B cell (primary cell): ENCODE data around the gene PCDHA11. TPM values are rescaled to one million over a fixed set of nuclear protein-coding genes. Genes with fewer than 3 reads are reported as not detected.

Source experiments
- ATAC-seq: fragments of 200-7000 bp; cut with Tn5 transposase; one replicate; pipeline ENCODE4 v1.10.0; 2021; ENCODE audit warnings: low read depth, mild to moderate bottlenecking, moderate number of reproducible peaks, moderate library complexity
- CTCF ChIA-PET: fragments of 350-600 bp; sonication (Branson Sonifier 250); formaldehyde crosslinking; loops from one replicate; lab custom pipeline; 2021; ENCODE audit warnings: antibody characterized with exemption, inconsistent platforms; lab: Charles Lee
- POLR2A ChIA-PET: fragments of 350-600 bp; sonication (Branson Sonifier 250); formaldehyde crosslinking; loops from one replicate; lab custom pipeline; 2021; ENCODE audit warnings: antibody characterized with exemption; lab: Charles Lee
- DNase-seq: peaks from one replicate; pipeline ENCODE4 v3.0.0; 2013
- H2AFZ ChIP-seq: 2 replicates; pipeline ENCODE4 v1.6.1; 2012; ENCODE audit warnings: mild to moderate bottlenecking, low read depth, low read length; ENCODE audit not compliant: insufficient read depth, poor library complexity, severe bottlenecking
- H3K27ac ChIP-seq, 2 donors: 1 replicate in 1 of 2; 2 replicates in 1 of 2; pipeline ENCODE4 v1.5.1; 2012 to 2013; ENCODE audit warnings: low read length in 2 of 2, mild to moderate bottlenecking in 2 of 2, moderate library complexity in 1 of 2
- H3K27me3 ChIP-seq, 4 experiments: fragments of 200-600 bp in 1 of 4; sonication (generic) in 1 of 4; replicated peaks in 1 of 4; 1 replicate in 2 of 4; 2 replicates in 2 of 4; pipeline versions ENCODE4 v1.6.1 to v1.7.0; 2013 to 2016; ENCODE audit warnings: low read length in 3 of 4, mild to moderate bottlenecking in 2 of 4, mixed read lengths in 1 of 4, moderate library complexity in 1 of 4; ENCODE audit not compliant: insufficient read depth in 4 of 4, control insufficient read depth in 3 of 4; ENCODE audit errors: control extremely low read depth in 1 of 4
- H3K36me3 ChIP-seq, 2 experiments: replicated peaks in 1 of 2; 1 replicate in 1 of 2; 2 replicates in 1 of 2; pipeline versions ENCODE4 v1.6.1 to v1.7.1; 2013; ENCODE audit warnings: low read length in 1 of 2; ENCODE audit not compliant: insufficient read depth in 2 of 2, control insufficient read depth in 1 of 2; ENCODE audit errors: control extremely low read depth in 1 of 2, extremely low read depth in 1 of 2
- H3K4me1 ChIP-seq, 2 donors: fragments of 200-600 bp in 1 of 2; sonication (generic) in 1 of 2; 1 replicate in 1 of 2; 2 replicates in 1 of 2; pipeline versions ENCODE4 v1.5.1 to v1.6.1; 2013 to 2017; ENCODE audit warnings: low read length in 2 of 2; ENCODE audit not compliant: control insufficient read depth in 2 of 2, insufficient read depth in 2 of 2
- H3K4me2 ChIP-seq: replicated peaks from 2 replicates; pipeline ENCODE3; 2012; ENCODE audit warnings: mild to moderate bottlenecking, low read depth, low read length; ENCODE audit not compliant: poor library complexity, severe bottlenecking
- H3K4me3 ChIP-seq, 5 experiments: fragments of 200-600 bp in 1 of 5; sonication (generic) in 1 of 5; 1 replicate in 3 of 5; 2 replicates in 2 of 5; pipeline versions ENCODE4 v1.5.1 to v1.7.0; 2011 to 2016; ENCODE audit warnings: low read length in 4 of 5, mild to moderate bottlenecking in 4 of 5, low read depth in 2 of 5, control low read depth in 1 of 5, moderate library complexity in 1 of 5; ENCODE audit not compliant: insufficient read depth in 1 of 5; ENCODE audit errors: control extremely low read depth in 1 of 5, extremely low read depth in 1 of 5
- H3K79me2 ChIP-seq: fragments of 200-600 bp; sonication (generic); one replicate; pipeline ENCODE4 v1.6.0; 2016; ENCODE audit warnings: low read length; ENCODE audit not compliant: control insufficient read depth, insufficient read depth
- H3K9ac ChIP-seq: fragments of 200-600 bp; sonication (generic); 2 replicates; pipeline ENCODE4 v1.6.1; 2017; ENCODE audit warnings: mild to moderate bottlenecking, low read length, moderate library complexity
- H3K9me3 ChIP-seq, 3 donors: one replicate each; pipeline versions ENCODE4 v1.6.1 to v1.7.1; 2013; ENCODE audit warnings: low read length in 2 of 3; ENCODE audit not compliant: control insufficient read depth in 2 of 3, insufficient read depth in 1 of 3; ENCODE audit errors: control extremely low read depth in 1 of 3
- H4K20me1 ChIP-seq: 2 replicates; pipeline ENCODE4 v1.6.0; 2012; ENCODE audit warnings: mild to moderate bottlenecking, low read length; ENCODE audit not compliant: insufficient read depth, control insufficient read depth, poor library complexity, severe bottlenecking
- H3K27ac Mint-ChIP-seq: one replicate; pipeline ENCODE4 v1.8.0; 2021; ENCODE audit warnings: mixed read lengths
- H3K27me3 Mint-ChIP-seq: one replicate; pipeline ENCODE4 v1.8.0; 2021; ENCODE audit warnings: mixed read lengths
- H3K4me1 Mint-ChIP-seq: one replicate; pipeline ENCODE4 v1.8.0; 2021; ENCODE audit warnings: mixed read lengths
- H3K4me3 Mint-ChIP-seq: one replicate; pipeline ENCODE4 v1.8.0; 2021; ENCODE audit warnings: mixed read lengths
- H3K9me3 Mint-ChIP-seq: one replicate; pipeline ENCODE4 v1.8.0; 2022; ENCODE audit warnings: mixed read lengths; ENCODE audit not compliant: insufficient read depth
- EZH2 ChIP-seq: IDR thresholded peaks from 2 replicates; pipeline ENCODE4 v1.6.1; 2012; ENCODE audit warnings: borderline replicate concordance, low read depth, mild to moderate bottlenecking, moderate library complexity, low read length; ENCODE audit not compliant: insufficient read depth, poor library complexity, severe bottlenecking
- WGBS: methylation state at CpG from one replicate; pipeline ENCODE4 v1.1.5; 2013; ENCODE audit warnings: missing lambda C conversion rate; ENCODE audit not compliant: insufficient coverage; 5-methylcytosine and 5-hydroxymethylcytosine counted together
- intact Hi-C: fragments of 100-400 bp; cut with micrococcal nuclease; formaldehyde crosslinking; loops from one replicate; pipeline ENCODE4 v1.10.0; 2022
- polyA plus RNA-seq: library from polyadenylated mRNA; depleted of rRNA; stranded (reverse); fragments of >200 nt; gene quantifications from 2 replicates; pipeline ENCODE4 v1.2.3, GENCODE V29; 2012
- total RNA-seq, 2 donors: library from RNA; stranded (reverse); fragments of 120-200 nt in 1 of 2; gene quantifications; 1 replicate in 1 of 2; 2 replicates in 1 of 2; pipeline versions ENCODE4 v1.2.3 to v1.2.4, GENCODE V29; 2013 to 2022
- TF ChIP-seq, protein P1 (sequence below): fragments of 200-600 bp; IDR thresholded peaks from one replicate; pipeline ENCODE4 v1.8.0; 2022; ENCODE audit warnings: antibody characterized with exemption, mild to moderate bottlenecking

The PCDHA11 gene
- total and polyA plus RNA-seq, 2 donors (not counting 1 experiment from before 2014, with no cell fraction given) = not detected

DNA sequence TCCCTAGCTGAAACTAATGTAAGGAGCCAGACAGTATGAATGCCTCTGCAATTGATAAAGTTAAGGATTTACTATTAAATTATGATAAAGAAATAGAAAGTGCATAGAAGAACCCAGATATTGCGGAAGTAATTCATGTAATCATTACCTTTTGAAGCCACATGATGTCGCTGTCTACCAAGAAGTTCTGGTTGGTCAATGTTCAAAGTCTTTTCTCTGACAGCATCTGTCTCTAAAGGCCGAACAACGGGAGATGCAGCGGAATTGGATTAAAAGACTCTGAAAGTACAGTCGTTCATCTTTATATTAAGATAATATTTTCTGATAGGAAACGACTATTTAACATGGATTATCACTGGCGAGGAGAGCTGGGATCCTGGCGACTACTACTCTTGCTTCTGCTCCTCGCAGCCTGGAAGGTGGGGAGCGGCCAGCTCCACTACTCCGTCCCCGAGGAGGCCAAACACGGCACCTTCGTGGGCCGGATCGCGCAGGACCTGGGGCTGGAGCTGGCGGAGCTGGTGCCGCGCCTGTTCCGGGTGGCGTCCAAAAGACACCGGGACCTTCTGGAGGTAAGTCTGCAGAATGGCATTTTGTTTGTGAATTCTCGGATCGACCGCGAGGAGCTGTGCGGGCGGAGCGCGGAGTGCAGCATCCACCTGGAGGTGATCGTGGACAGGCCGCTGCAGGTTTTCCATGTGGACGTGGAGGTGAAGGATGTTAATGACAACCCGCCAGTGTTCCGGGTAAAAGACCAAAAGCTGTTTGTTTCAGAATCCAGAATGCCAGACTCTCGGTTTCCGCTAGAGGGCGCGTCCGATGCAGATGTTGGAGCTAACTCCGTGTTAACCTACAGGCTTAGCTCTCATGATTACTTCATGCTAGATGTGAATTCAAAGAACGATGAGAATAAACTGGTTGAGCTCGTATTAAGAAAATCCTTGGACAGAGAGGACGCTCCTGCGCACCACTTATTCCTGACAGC lies 27.5 kb upstream of the PCDHA11 start, which contains the start of gene PCDHA8:
Gene PCDHA8 (plus strand): TSS at position 210 of the 985 bp plus-strand sequence. CDS start 135 bp downstream, at position 345.
- H3K4me3 ChIP-seq = no peak within 1 kb of the TSS
- peaks cover 12% of the 10 kb centered on the region for H3K27me3 Mint-ChIP-seq
- no peaks in the 10 kb centered on the region for H3K4me1 ChIP-seq
- H3K9ac ChIP-seq = no peak within 1 kb of the TSS
- H3K36me3 ChIP-seq = no peaks in the 10 kb centered on the region
- H3K27ac ChIP-seq = no peak within 1 kb of the TSS
- H3K4me1 Mint-ChIP-seq = no peaks in the 10 kb centered on the region
- H3K9me3 Mint-ChIP-seq = peaks cover 6% of the 10 kb centered on the region
- H3K4me2 ChIP-seq = no peak within 1 kb of the TSS
- H4K20me1 ChIP-seq = no peaks in the 10 kb centered on the region
- H3K4me3 Mint-ChIP-seq = no peak within 1 kb of the TSS
- no peak for DNase-seq
- no peaks in the 10 kb centered on the region for H3K79me2 ChIP-seq
- intact Hi-C loops = loop anchor here (1.0 kb wide), 1 partner anchor 18 kb away; no protein-coding TSS in a partner anchor
- ChIA-PET CTCF (interaction anchor here (0.7 to 1.6 kb wide), 2 partner anchors 18 to 722 kb away, joined by 3 to 5 read pairs; no protein-coding TSS in a partner anchor), POLR2A (no interaction called here)
- TF ChIP-seq EZH2 = no peak
- TF ChIP-seq, protein P1, sequence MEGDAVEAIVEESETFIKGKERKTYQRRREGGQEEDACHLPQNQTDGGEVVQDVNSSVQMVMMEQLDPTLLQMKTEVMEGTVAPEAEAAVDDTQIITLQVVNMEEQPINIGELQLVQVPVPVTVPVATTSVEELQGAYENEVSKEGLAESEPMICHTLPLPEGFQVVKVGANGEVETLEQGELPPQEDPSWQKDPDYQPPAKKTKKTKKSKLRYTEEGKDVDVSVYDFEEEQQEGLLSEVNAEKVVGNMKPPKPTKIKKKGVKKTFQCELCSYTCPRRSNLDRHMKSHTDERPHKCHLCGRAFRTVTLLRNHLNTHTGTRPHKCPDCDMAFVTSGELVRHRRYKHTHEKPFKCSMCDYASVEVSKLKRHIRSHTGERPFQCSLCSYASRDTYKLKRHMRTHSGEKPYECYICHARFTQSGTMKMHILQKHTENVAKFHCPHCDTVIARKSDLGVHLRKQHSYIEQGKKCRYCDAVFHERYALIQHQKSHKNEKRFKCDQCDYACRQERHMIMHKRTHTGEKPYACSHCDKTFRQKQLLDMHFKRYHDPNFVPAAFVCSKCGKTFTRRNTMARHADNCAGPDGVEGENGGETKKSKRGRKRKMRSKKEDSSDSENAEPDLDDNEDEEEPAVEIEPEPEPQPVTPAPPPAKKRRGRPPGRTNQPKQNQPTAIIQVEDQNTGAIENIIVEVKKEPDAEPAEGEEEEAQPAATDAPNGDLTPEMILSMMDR = no peak
- ATAC-seq = no peak
- no peak within 1 kb of the TSS for H2AFZ ChIP-seq
- peaks cover 2 to 32% (median 11%) of the 10 kb centered on the region in 3 donors for H3K9me3 ChIP-seq
- no peak within 1 kb of the TSS for H3K27ac Mint-ChIP-seq
- peaks cover 0 to 7% (median 1%) of the 10 kb centered on the region in 4 experiments for H3K27me3 ChIP-seq
- 38% methylated on average over 27 of the region's 47 CpGs for WGBS
